Chondrocyte (in vitro differentiated cells): ENCODE data around the gene APOL1. TPM values are rescaled to one million over a fixed set of nuclear protein-coding genes. Genes with fewer than 3 reads are reported as not detected.

ENCODE experiments used
- DNase-seq: peaks from one replicate; pipeline ENCODE4 v3.0.0; 2021; ENCODE audit warnings: mixed read lengths, low spot score
- H3K27ac Mint-ChIP-seq: one replicate; pipeline ENCODE4 v1.8.0; 2021; ENCODE audit warnings: mild to moderate bottlenecking, moderate library complexity, mixed read lengths; ENCODE audit not compliant: unreplicated experiment
- H3K27me3 Mint-ChIP-seq: 2 replicates; pipeline ENCODE4 v1.8.0; 2021; ENCODE audit warnings: low read depth, mixed read lengths
- H3K36me3 Mint-ChIP-seq: 2 replicates; pipeline ENCODE4 v1.8.0; 2021; ENCODE audit warnings: low read depth, mixed read lengths
- H3K4me1 Mint-ChIP-seq: 2 replicates; pipeline ENCODE4 v1.8.0; 2021; ENCODE audit warnings: low read depth, mild to moderate bottlenecking, mixed read lengths
- H3K4me3 Mint-ChIP-seq: one replicate; pipeline ENCODE4 v1.8.0; 2021; ENCODE audit warnings: mild to moderate bottlenecking, moderate library complexity, mixed read lengths; ENCODE audit not compliant: unreplicated experiment
- H3K9me3 Mint-ChIP-seq: 2 replicates; pipeline ENCODE4 v1.8.0; 2021; ENCODE audit warnings: low read depth, mixed read lengths
- CTCF ChIP-seq: fragments of 200-600 bp; sonication (generic); IDR thresholded peaks from 2 replicates; pipeline ENCODE4 v1.5.0; 2021; ENCODE audit warnings: antibody characterized with exemption, mild to moderate bottlenecking, moderate library complexity
- total RNA-seq: library from RNA; stranded (reverse); gene quantifications from 3 replicates; pipeline ENCODE4 v1.2.1, GENCODE V29; 2021

Gene APOL1
- total RNA-seq, 1 donor from 2014 or later = 16.9 TPM

DNA sequence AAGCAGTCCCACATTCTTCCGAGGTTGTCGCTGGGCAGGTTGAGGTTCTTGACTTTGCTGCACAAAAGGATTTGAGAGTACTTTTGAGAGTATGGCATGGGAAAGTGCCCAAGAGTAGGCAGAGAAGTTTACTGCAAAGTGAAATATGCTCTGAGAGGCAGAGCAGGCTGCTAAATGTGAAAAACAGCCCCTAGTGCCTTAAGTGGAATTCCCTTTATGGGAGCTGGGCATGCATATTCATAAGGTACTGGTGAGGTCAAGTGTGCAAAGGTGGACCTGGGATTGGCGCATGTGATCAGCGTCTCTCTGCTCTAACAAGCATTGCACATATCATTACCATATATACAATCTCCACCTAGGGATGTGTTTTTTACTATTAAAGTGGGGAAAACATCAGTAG lies 39.3 kb upstream of the APOL1 start:
- Mint-ChIP-seq H3K36me3 (no peaks in the 10 kb centered on the region), H3K4me1 (peaks cover 7% of the 10 kb centered on the region), H3K27ac (no peak overlapping the region), H3K4me3 (no peak overlapping the region), H3K27me3 (peaks cover 35% of the 10 kb centered on the region), H3K9me3 (peaks cover 4% of the 10 kb centered on the region)
- no peak for TF ChIP-seq CTCF
- no peak for DNase-seq

GRCh38 chr22:36215981-36216380 lies 37.0 kb upstream of the APOL1 start:
- no peak for DNase-seq
- no peak for TF ChIP-seq CTCF
- no peak overlapping the region for H3K27ac Mint-ChIP-seq
- H3K4me3 Mint-ChIP-seq = no peak overlapping the region
- no peaks in the 10 kb centered on the region for H3K9me3 Mint-ChIP-seq
- peaks cover 33% of the 10 kb centered on the region for H3K27me3 Mint-ChIP-seq
- H3K36me3 Mint-ChIP-seq = no peaks in the 10 kb centered on the region
- peaks cover 7% of the 10 kb centered on the region for H3K4me1 Mint-ChIP-seq

DNA sequence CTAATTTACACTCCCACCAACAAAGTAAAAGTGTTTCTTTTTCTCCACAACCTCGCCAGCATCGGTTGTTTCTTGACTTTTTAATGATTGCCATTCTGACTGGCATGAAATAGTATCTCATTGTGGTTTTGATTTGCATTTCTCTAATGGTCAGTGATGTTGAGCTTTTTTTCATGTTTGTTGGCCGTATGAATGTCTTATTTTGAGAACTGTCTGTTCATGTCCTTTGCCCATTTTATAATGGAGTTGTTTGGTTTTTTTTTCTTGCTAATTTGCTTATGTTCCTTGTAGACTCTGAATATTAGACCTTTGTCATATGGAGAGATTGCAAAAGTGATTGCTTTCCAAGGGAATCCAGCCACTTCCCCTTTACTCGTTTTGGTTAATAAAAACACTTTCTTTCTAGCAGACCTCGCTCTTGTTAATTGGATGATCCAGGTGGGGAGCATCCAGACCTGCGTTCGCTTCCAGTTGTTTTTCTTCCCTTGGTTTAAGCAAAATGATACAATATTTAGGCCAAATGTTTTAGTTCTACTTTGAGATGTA lies 34.2 kb upstream of the APOL1 start:
- no peak for TF ChIP-seq CTCF
- Mint-ChIP-seq H3K4me3 (no peak overlapping the region), H3K4me1 (peaks cover 8% of the 10 kb centered on the region), H3K36me3 (no peaks in the 10 kb centered on the region), H3K27me3 (peaks cover 23% of the 10 kb centered on the region), H3K27ac (no peak overlapping the region), H3K9me3 (no peaks in the 10 kb centered on the region)
- DNase-seq = no peak

- H3K4me3 Mint-ChIP-seq = no peak overlapping the region
- no peak for DNase-seq
- no peaks in the 10 kb centered on the region for H3K9me3 Mint-ChIP-seq
Measured at GRCh38 chr22:36220451-36220921, 32.4 kb upstream of the APOL1 start.

More at GRCh38 chr22:36220451-36220921, 32.4 kb upstream of the APOL1 start:
- Mint-ChIP-seq H3K27ac (no peak overlapping the region), H3K27me3 (peaks cover 16% of the 10 kb centered on the region), H3K4me1 (peaks cover 8% of the 10 kb centered on the region), H3K36me3 (no peaks in the 10 kb centered on the region)
- TF ChIP-seq CTCF = no peak
